HepG2 (cell line): ENCODE measurements around the gene RAB35.

ENCODE experiments used
- ARID2 ChIP-seq: sonication (generic); formaldehyde crosslinking; IDR thresholded peaks from 2 replicates; pipeline ENCODE4 v1.8.1; 2022; ENCODE audit warnings: mild to moderate bottlenecking, missing genetic modification reagents, borderline replicate concordance
- DR1 ChIP-seq: sonication (generic); formaldehyde crosslinking; IDR thresholded peaks from 2 replicates; pipeline ENCODE4 v1.8.0; 2021; ENCODE audit warnings: mild to moderate bottlenecking, missing genetic modification reagents, inconsistent platforms
- KDM1A ChIP-seq: IDR thresholded peaks from 2 replicates; pipeline ENCODE4 v1.6.1; 2016; ENCODE audit warnings: missing compliant biosample characterization
- MAFK ChIP-seq, 2 experiments: IDR thresholded peaks in 1 of 2; conservative IDR thresholded peaks in 1 of 2; 2 replicates each; pipeline ENCODE4 v1.6.1; 2011; ENCODE audit warnings: improper control_type of control experiment in 2 of 2, low read length in 2 of 2
- NFIB ChIP-seq: sonication (generic); formaldehyde crosslinking; IDR thresholded peaks from 2 replicates; pipeline ENCODE4 v1.9.0; 2021; ENCODE audit warnings: missing genetic modification reagents, mild to moderate bottlenecking, borderline replicate concordance
- NR2F6 ChIP-seq, 2 experiments: IDR thresholded peaks; 2 replicates each; pipeline ENCODE4 v1.6.1; 2016; ENCODE audit warnings: antibody characterized with exemption in 1 of 2, mild to moderate bottlenecking in 1 of 2
- RAD51 ChIP-seq: fragments of 450-650 bp; IDR thresholded peaks from 2 replicates; pipeline ENCODE4 v1.6.1; 2016; ENCODE audit warnings: borderline replicate concordance
- TF ChIP-seq, protein P1 (sequence below): sonication (generic); formaldehyde crosslinking; IDR thresholded peaks from 2 replicates; pipeline ENCODE4 v1.9.0; 2021; ENCODE audit warnings: mild to moderate bottlenecking, missing genetic modification reagents

DNA sequence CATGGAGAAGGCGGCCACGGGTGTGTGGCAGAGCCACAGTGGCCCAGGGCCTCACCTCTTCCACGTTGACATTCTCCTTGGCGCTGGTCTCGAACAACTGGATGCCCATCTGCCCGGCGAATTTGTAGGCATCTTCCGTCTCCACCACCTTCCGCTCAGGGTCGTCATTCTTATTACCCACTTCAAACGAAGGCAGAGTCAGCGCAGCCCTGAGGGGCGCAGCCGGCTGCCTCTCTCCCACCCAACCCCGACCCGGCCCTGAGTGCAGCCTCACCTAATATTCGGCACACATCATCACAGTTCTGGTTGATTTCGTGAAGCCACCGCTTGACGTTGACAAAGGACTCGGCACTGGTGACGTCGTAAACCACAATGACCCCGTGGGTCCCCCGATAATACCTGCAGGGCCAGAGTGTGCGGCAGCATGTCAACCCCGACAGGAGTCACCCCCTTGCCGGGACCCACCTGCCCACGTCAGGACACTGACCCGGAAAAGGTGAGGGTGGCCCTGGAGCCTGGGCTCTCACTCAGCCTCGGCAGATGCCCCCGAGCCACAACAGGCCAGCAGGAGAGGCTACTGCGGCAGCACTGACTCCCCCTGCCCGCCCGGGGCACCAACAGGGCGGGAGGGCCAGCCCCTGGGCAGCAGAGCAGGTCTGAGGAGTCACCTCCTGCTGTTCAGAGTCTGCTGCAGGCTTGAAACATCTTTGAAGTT lies 17.6 kb downstream of the RAB35 start:
- TF ChIP-seq RAD51 (no peak), NR2F6 (IDR thresholded peaks at IDR 0.05) (no peak), NR2F6 (CRISPR knock-in tag; IDR thresholded peaks at IDR 0.05) (no peak), KDM1A (no peak), MAFK (conservative IDR thresholded peaks at IDR 0.05 in 1 of 2, IDR thresholded peaks at IDR 0.05 in 1 of 2; ENCODE audit: low read length in 2 of 2) (no peak), DR1 (no peak), ARID2 (CRISPR knock-in tag) (no peak), NFIB (CRISPR knock-in tag) (no peak)
- TF ChIP-seq, protein P1, sequence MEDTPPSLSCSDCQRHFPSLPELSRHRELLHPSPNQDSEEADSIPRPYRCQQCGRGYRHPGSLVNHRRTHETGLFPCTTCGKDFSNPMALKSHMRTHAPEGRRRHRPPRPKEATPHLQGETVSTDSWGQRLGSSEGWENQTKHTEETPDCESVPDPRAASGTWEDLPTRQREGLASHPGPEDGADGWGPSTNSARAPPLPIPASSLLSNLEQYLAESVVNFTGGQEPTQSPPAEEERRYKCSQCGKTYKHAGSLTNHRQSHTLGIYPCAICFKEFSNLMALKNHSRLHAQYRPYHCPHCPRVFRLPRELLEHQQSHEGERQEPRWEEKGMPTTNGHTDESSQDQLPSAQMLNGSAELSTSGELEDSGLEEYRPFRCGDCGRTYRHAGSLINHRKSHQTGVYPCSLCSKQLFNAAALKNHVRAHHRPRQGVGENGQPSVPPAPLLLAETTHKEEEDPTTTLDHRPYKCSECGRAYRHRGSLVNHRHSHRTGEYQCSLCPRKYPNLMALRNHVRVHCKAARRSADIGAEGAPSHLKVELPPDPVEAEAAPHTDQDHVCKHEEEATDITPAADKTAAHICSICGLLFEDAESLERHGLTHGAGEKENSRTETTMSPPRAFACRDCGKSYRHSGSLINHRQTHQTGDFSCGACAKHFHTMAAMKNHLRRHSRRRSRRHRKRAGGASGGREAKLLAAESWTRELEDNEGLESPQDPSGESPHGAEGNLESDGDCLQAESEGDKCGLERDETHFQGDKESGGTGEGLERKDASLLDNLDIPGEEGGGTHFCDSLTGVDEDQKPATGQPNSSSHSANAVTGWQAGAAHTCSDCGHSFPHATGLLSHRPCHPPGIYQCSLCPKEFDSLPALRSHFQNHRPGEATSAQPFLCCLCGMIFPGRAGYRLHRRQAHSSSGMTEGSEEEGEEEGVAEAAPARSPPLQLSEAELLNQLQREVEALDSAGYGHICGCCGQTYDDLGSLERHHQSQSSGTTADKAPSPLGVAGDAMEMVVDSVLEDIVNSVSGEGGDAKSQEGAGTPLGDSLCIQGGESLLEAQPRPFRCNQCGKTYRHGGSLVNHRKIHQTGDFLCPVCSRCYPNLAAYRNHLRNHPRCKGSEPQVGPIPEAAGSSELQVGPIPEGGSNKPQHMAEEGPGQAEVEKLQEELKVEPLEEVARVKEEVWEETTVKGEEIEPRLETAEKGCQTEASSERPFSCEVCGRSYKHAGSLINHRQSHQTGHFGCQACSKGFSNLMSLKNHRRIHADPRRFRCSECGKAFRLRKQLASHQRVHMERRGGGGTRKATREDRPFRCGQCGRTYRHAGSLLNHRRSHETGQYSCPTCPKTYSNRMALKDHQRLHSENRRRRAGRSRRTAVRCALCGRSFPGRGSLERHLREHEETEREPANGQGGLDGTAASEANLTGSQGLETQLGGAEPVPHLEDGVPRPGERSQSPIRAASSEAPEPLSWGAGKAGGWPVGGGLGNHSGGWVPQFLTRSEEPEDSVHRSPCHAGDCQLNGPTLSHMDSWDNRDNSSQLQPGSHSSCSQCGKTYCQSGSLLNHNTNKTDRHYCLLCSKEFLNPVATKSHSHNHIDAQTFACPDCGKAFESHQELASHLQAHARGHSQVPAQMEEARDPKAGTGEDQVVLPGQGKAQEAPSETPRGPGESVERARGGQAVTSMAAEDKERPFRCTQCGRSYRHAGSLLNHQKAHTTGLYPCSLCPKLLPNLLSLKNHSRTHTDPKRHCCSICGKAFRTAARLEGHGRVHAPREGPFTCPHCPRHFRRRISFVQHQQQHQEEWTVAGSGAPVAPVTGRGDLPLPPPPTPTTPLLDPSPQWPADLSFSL, result no peak
